Measurements from ENCODE around the gene ANXA8.

DNA sequence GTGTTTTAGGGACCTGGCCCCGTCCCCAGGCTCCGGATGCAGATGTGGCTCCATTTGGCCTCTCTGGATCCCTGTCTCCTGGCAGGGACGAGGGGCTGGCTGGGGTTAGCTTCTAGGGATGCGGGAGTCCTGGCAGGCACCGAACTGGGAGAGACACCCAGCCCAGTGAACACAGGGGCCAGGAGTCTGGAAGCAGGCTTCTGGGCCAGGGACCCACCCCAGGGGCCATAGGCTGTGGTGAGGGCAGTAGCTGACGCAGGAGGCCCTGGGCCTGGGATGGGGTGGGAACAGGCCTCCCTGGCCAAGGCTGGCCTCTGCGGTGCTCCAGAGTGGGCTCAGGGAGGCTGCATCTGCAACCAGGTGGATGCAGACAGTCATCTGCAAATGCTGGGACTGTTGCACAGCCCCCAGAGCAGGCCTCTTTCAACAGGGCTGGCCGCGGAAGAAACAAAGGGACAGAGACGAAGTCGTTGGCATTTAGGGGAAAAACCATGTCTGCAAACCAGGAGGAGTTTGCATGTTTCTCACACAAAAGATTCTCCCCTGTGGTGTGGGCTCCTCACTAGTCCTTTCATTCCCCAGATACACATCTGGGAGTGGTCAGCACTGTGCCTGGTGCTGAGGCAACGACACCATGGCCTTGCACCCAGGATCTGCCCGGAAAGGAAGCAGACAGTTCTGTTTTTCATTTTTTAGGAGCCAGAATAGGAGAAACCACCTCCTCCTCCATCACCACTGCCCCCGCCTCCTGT is 63.4 kb downstream of the ANXA8 start:
- TF ChIP-seq EZH2 (IDR thresholded peaks at IDR 0.05; ENCODE audit: borderline replicate concordance, low read depth, low read length, severe bottlenecking), result no peak
- TF ChIP-seq, protein P1, sequence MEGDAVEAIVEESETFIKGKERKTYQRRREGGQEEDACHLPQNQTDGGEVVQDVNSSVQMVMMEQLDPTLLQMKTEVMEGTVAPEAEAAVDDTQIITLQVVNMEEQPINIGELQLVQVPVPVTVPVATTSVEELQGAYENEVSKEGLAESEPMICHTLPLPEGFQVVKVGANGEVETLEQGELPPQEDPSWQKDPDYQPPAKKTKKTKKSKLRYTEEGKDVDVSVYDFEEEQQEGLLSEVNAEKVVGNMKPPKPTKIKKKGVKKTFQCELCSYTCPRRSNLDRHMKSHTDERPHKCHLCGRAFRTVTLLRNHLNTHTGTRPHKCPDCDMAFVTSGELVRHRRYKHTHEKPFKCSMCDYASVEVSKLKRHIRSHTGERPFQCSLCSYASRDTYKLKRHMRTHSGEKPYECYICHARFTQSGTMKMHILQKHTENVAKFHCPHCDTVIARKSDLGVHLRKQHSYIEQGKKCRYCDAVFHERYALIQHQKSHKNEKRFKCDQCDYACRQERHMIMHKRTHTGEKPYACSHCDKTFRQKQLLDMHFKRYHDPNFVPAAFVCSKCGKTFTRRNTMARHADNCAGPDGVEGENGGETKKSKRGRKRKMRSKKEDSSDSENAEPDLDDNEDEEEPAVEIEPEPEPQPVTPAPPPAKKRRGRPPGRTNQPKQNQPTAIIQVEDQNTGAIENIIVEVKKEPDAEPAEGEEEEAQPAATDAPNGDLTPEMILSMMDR (IDR thresholded peaks at IDR 0.05; ENCODE audit: borderline replicate concordance, extremely low read depth, low read length, poor library complexity, severe bottlenecking), result no peak

All from DND-41 (cell line).